Right renal pelvis (tissue), 4 donors: Measurements from ENCODE around the gene SNX5. TPM values are rescaled to one million over a fixed set of nuclear protein-coding genes. Genes with fewer than 3 reads are reported as not detected.

Source experiments
- DNase-seq, 4 donors: peaks; one replicate each; pipeline ENCODE4 v3.0.0-alpha.2; 2013; ENCODE audit warnings: low read depth in 4 of 4, low spot score in 3 of 4, missing footprints in 1 of 4
- polyA plus RNA-seq, 4 donors: library from polyadenylated mRNA; unstranded; fragments of 120-200 nt; gene quantifications; one replicate each; pipeline ENCODE4 v1.2.1, GENCODE V29; 2013; ENCODE audit not compliant: insufficient read length in 4 of 4

Gene SNX5
- polyA plus RNA-seq, 4 donors, result 202 to 241 (median 230) TPM

- DNase-seq, result no peak
Measured at GRCh38 chr20:17993546-17993945, 25.0 kb upstream of the SNX5 start.

- DNase-seq, result no peak
Measured at GRCh38 chr20:17992847-17993513, 24.4 kb upstream of the SNX5 start.

GRCh38 chr20:17992224-17992637, 23.6 kb upstream of the SNX5 start:
- DNase-seq, result no peak

- no peak for DNase-seq
Measured at GRCh38 chr20:17990278-17990972, 21.8 kb upstream of the SNX5 start.

- no peak for DNase-seq
Measured at GRCh38 chr20:17987988-17988387, 19.4 kb upstream of the SNX5 start.

GRCh38 chr20:17985388-17986018, 16.9 kb upstream of the SNX5 start:
- DNase-seq, result no peak

GRCh38 chr20:17976305-17976704, 7.7 kb upstream of the SNX5 start:
- no peak for DNase-seq

GRCh38 chr20:17972121-17972520, 3.5 kb upstream of the SNX5 start:
- no peak for DNase-seq

GRCh38 chr20:17971300-17972013, 2.9 kb upstream of the SNX5 start:
- no peak for DNase-seq

- no peak for DNase-seq
Measured at GRCh38 chr20:17969884-17970409, 1.4 kb upstream of the SNX5 start.

- DNase-seq, result no peak
Measured at GRCh38 chr20:17969278-17969883, 787 bp upstream of the SNX5 start.

- no peak for DNase-seq
Measured at GRCh38 chr20:17967521-17968365, 851 bp downstream of the SNX5 start.

- no peak for DNase-seq
Measured at GRCh38 chr20:17966432-17967310, 1.9 kb downstream of the SNX5 start.

- no peak for DNase-seq
Measured at GRCh38 chr20:17965042-17965697, 3.4 kb downstream of the SNX5 start.

GRCh38 chr20:17964632-17965031, 4.0 kb downstream of the SNX5 start:
- DNase-seq, result no peak

- DNase-seq, result no peak
Measured at GRCh38 chr20:17964073-17964472, 4.5 kb downstream of the SNX5 start.

- DNase-seq, result no peak
Measured at GRCh38 chr20:17963114-17963897, 5.3 kb downstream of the SNX5 start.
